LNCaP clone FGC (cell line): ENCODE measurements around the gene TGOLN2.
"Not testable (repeated sequence)": the region's sequence is repeated elsewhere in the genome, so short reads cannot be mapped to it uniquely, and the experiment has no call there.

Source experiments
- DNase-seq: peaks from one replicate; pipeline ENCODE4 v3.0.0-alpha.2; 2011; ENCODE audit warnings: low read depth
- H3K4me3 ChIP-seq: 2 replicates; pipeline ENCODE4 v1.5.1; 2011; ENCODE audit warnings: mild to moderate bottlenecking, low read depth, low read length, control low read depth
- CTCF ChIP-seq: IDR thresholded peaks from 2 replicates; pipeline ENCODE4 v1.5.1; 2012; ENCODE audit warnings: mild to moderate bottlenecking; ENCODE audit not compliant: control insufficient read depth, insufficient read depth; ENCODE audit errors: extremely low read depth

Gene TGOLN2

GRCh38 chr2:85344356-85344954 is 16.7 kb upstream of the TGOLN2 start:
- no peak overlapping the region for H3K4me3 ChIP-seq
- no peak for TF ChIP-seq CTCF
- no peak for DNase-seq

GRCh38 chr2:85343207-85343895 is 15.6 kb upstream of the TGOLN2 start:
- DNase-seq, H3K4me3 ChIP-seq: not testable (repeated sequence)

- TF ChIP-seq CTCF = no peak
- DNase-seq = no peak
- H3K4me3 ChIP-seq = no peak overlapping the region
Measured at GRCh38 chr2:85342156-85342555, 14.4 kb upstream of the TGOLN2 start.

GRCh38 chr2:85341269-85342029 is 13.7 kb upstream of the TGOLN2 start:
- DNase-seq = no peak
- no peak for TF ChIP-seq CTCF

GRCh38 chr2:85340034-85340892 is 12.5 kb upstream of the TGOLN2 start:
- TF ChIP-seq CTCF = no peak
- DNase-seq = peak; percentile 91
- H3K4me3 ChIP-seq = peak overlapping the region; percentile 23

More at GRCh38 chr2:85341269-85342029, 13.7 kb upstream of the TGOLN2 start:
- no peak overlapping the region for H3K4me3 ChIP-seq

GRCh38 chr2:85334928-85335327 is 7.1 kb upstream of the TGOLN2 start:
- H3K4me3 ChIP-seq = no peak overlapping the region

GRCh38 chr2:85333877-85334276 is 6.1 kb upstream of the TGOLN2 start:
- H3K4me3 ChIP-seq, DNase-seq: not testable (repeated sequence)

More at GRCh38 chr2:85334928-85335327, 7.1 kb upstream of the TGOLN2 start:
- no peak for TF ChIP-seq CTCF
- no peak for DNase-seq
